Ishikawa (cell line): ENCODE data around the gene EXOC4.

ENCODE experiments used
- CEBPB ChIP-seq: IDR thresholded peaks from 2 replicates; pipeline ENCODE4 v1.6.1; 2012
- CREB1 ChIP-seq: IDR thresholded peaks from 2 replicates; pipeline ENCODE4 v1.6.1; 2012; ENCODE audit warnings: low read depth
- EGR1 ChIP-seq: IDR thresholded peaks from 2 replicates; pipeline ENCODE4 v1.6.1; 2012
- EP300 ChIP-seq: IDR thresholded peaks from 2 replicates; pipeline ENCODE4 v1.6.1; 2012; ENCODE audit warnings: borderline replicate concordance
- FOXM1 ChIP-seq: IDR thresholded peaks from 2 replicates; pipeline ENCODE4 v1.6.1; 2012; ENCODE audit warnings: low read depth, borderline replicate concordance
- MAX ChIP-seq: IDR thresholded peaks from 2 replicates; pipeline ENCODE4 v1.6.1; 2012
- NFIC ChIP-seq: IDR thresholded peaks from 2 replicates; pipeline ENCODE4 v1.6.1; 2012
- RAD21 ChIP-seq: IDR thresholded peaks from 2 replicates; pipeline ENCODE4 v1.6.1; 2012; ENCODE audit warnings: low read depth
- REST ChIP-seq: IDR thresholded peaks from 2 replicates; pipeline ENCODE4 v1.6.1; 2012; ENCODE audit warnings: low read depth, mild to moderate bottlenecking
- TAF1 ChIP-seq: IDR thresholded peaks from 2 replicates; pipeline ENCODE4 v1.6.1; 2012; ENCODE audit warnings: low read depth, mild to moderate bottlenecking
- TCF12 ChIP-seq: IDR thresholded peaks from 2 replicates; pipeline ENCODE4 v1.6.1; 2012; ENCODE audit warnings: low read depth
- TEAD4 ChIP-seq: IDR thresholded peaks from 2 replicates; pipeline ENCODE4 v1.6.1; 2012
- USF1 ChIP-seq: IDR thresholded peaks from 2 replicates; pipeline ENCODE4 v1.6.1; 2012
- YY1 ChIP-seq: IDR thresholded peaks from 2 replicates; pipeline ENCODE4 v1.6.1; 2012; ENCODE audit warnings: low read depth
- ZBTB7A ChIP-seq: IDR thresholded peaks from 2 replicates; pipeline ENCODE4 v1.6.1; 2012; ENCODE audit warnings: low read depth

The EXOC4 gene

GRCh38 chr7:133314084-133314483 lies 61.2 kb downstream of the EXOC4 start:
- TF ChIP-seq CEBPB (no peak), ZBTB7A (no peak)

- TF ChIP-seq TCF12 (no peak), CEBPB (no peak), ZBTB7A (no peak), TAF1 (no peak), CREB1 (no peak), YY1 (no peak), NFIC (no peak), RAD21 (no peak), FOXM1 (no peak), TEAD4 (no peak), MAX (no peak), REST (no peak), EGR1 (no peak)
These were observed 62.6 kb downstream of the EXOC4 start for GRCh38 chr7:133315332-133316040.

GRCh38 chr7:133319842-133320241 lies 67.0 kb downstream of the EXOC4 start:
- TF ChIP-seq CREB1 (no peak), TEAD4 (no peak), NFIC (no peak), EP300 (no peak), REST (no peak), YY1 (no peak), TCF12 (no peak), EGR1 (no peak), USF1 (no peak), TAF1 (no peak), MAX (no peak), ZBTB7A (no peak), CEBPB (no peak), FOXM1 (no peak), RAD21 (no peak)

GRCh38 chr7:133320891-133321290 lies 68.0 kb downstream of the EXOC4 start:
- no peak for TF ChIP-seq EP300
- TF ChIP-seq CEBPB = no peak
- no peak for TF ChIP-seq FOXM1
- no peak for TF ChIP-seq TAF1
- no peak for TF ChIP-seq TEAD4

GRCh38 chr7:133330085-133330484 lies 77.2 kb downstream of the EXOC4 start:
- TF ChIP-seq NFIC (no peak), TAF1 (no peak), TCF12 (no peak), ZBTB7A (no peak), YY1 (no peak), FOXM1 (no peak), RAD21 (no peak), REST (no peak), EGR1 (no peak), TEAD4 (no peak), MAX (no peak), EP300 (no peak), CREB1 (no peak), CEBPB (no peak), USF1 (no peak)
